HEK293T (cell line): ENCODE data around the gene GRID2.

Source experiments
- BHLHE40 ChIP-seq: fragments of 450-650 bp; IDR thresholded peaks from 2 replicates; pipeline ENCODE4 v1.6.1; 2016; ENCODE audit warnings: mild to moderate bottlenecking, moderate library complexity, borderline replicate concordance
- CTBP1 ChIP-seq: fragments of 450-650 bp; IDR thresholded peaks from 2 replicates; pipeline ENCODE4 v1.6.1; 2016; ENCODE audit warnings: borderline replicate concordance
- ELF4 ChIP-seq: fragments of 450-650 bp; IDR thresholded peaks from 2 replicates; pipeline ENCODE4 v1.6.1; 2017; ENCODE audit warnings: antibody characterized with exemption
- FOXA1 ChIP-seq: fragments of 450-650 bp; IDR thresholded peaks from 2 replicates; pipeline ENCODE4 v1.6.1; 2016; ENCODE audit warnings: mild to moderate bottlenecking
- FOXK2 ChIP-seq: fragments of 450-650 bp; IDR thresholded peaks from 2 replicates; pipeline ENCODE4 v1.6.1; 2016; ENCODE audit warnings: mild to moderate bottlenecking
- FOXM1 ChIP-seq: fragments of 450-650 bp; IDR thresholded peaks from 2 replicates; pipeline ENCODE4 v1.6.1; 2017; ENCODE audit warnings: mild to moderate bottlenecking, borderline replicate concordance
- L3MBTL2 ChIP-seq: fragments of 450-650 bp; conservative IDR thresholded peaks from 2 replicates; pipeline ENCODE4 v1.6.1; 2016; ENCODE audit warnings: mild to moderate bottlenecking
- LEF1 ChIP-seq: fragments of 450-650 bp; IDR thresholded peaks from 2 replicates; pipeline ENCODE4 v1.6.1; 2017; ENCODE audit warnings: mild to moderate bottlenecking, borderline replicate concordance
- NFRKB ChIP-seq: fragments of 450-650 bp; IDR thresholded peaks from 2 replicates; pipeline ENCODE4 v1.6.1; 2016; ENCODE audit warnings: mild to moderate bottlenecking, moderate library complexity
- SP1 ChIP-seq: fragments of 450-650 bp; IDR thresholded peaks from 2 replicates; pipeline ENCODE4 v1.6.1; 2017
- SUZ12 ChIP-seq: fragments of 450-650 bp; IDR thresholded peaks from 2 replicates; pipeline ENCODE4 v1.6.1; 2016; ENCODE audit warnings: mild to moderate bottlenecking
- TARDBP ChIP-seq: fragments of 450-650 bp; IDR thresholded peaks from 2 replicates; pipeline ENCODE4 v1.6.1; 2016

DNA sequence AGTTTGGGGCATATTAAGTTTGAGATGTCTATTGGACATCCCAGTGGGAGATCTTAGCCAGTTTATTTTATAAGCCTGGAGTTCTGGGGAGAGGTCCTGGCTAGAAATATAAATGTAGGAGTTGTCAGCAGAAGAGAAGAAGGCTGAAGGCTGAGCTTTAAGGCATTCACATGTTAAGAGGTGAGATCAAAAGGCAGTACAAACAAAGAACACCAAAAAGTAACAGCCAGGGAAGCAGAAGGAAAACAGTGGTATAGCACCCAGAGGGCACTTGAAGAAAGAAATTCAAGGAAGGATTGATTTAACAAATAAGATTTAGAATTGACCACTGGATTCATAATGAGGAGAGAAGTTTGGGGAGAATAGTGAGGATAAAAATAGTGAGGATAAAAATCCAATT is 1383.5 kb downstream of the GRID2 start:
- TF ChIP-seq SP1 (no peak), FOXK2 (no peak), NFRKB (no peak), FOXM1 (no peak), TARDBP (no peak), FOXA1 (no peak), CTBP1 (no peak), LEF1 (no peak), SUZ12 (no peak), BHLHE40 (no peak), L3MBTL2 (no peak), ELF4 (no peak)
